ENCODE results near the gene CHD9NB. TPM values are rescaled to one million over a fixed set of nuclear protein-coding genes. Genes with fewer than 3 reads are reported as not detected.

CHD9NB gene
- total and polyA plus RNA-seq, 2 experiments from 2014 or later: 0.20 to 0.22 TPM

DNA sequence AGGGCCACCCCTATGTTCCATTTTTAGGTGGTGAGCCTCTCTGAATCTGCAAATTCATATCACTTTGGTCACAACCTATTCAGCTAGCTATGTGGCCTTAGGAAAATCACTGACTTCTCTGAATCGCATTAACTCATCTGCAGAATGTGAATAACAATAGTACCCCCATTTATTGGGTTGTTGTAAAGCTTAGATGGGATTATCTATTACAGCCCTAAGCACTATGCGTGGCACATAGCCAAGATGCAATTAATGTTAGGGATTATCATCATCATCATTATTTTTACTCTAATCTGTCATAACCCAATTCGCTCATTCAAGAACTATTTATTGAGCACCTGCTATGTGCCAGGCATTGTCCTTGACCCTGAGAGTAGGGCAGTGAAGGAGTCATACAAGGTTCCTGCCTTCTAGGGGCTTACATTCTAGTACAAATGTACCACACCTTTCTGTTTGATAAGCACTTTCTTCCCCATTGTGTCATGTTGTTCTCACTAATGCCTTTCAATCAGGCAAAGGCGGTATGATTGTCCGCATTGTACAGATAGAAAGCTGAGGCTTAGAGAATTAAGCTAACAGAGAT is 40.6 kb upstream of the CHD9NB start:
- Histone ChIP-seq H3K9ac (no peak overlapping the region), H3F3A (ENCODE audit: insufficient read depth) (peaks cover 36% of the 10 kb centered on the region), H3K4me1 (ENCODE audit: insufficient read depth) (peaks cover 36% of the 10 kb centered on the region), H2AFZ (no peak overlapping the region), H3K36me3 (ENCODE audit: low read depth) (no peaks in the 10 kb centered on the region), H3K9me3 (ENCODE audit: low read depth) (no peaks in the 10 kb centered on the region), H3K4me3 (no peak overlapping the region), H3K79me2 (ENCODE audit: insufficient read depth) (peaks cover 73% of the 10 kb centered on the region), H3K9me2 (ENCODE audit: insufficient read depth) (no peaks in the 10 kb centered on the region), H3K4me2 (ENCODE audit: unreplicated experiment) (no peak overlapping the region), H4K20me1 (ENCODE audit: insufficient read depth) (no peaks in the 10 kb centered on the region), H3K27me3 (replicated peaks; ENCODE audit: insufficient read depth) (no peaks in the 10 kb centered on the region), H3K27ac (no peak overlapping the region)
- DNase-seq: no peak
- in situ Hi-C loops (cut with MboI): no loop called here
- 93 to 97% methylated on average over 5 of the region's 5 CpGs for WGBS, 2 experiments (ENCODE audit: low coverage in 1 of 2, low lambda C conversion rate in 2 of 2, missing lambda C conversion rate in 2 of 2)
- TF ChIP-seq EZH2 (IDR thresholded peaks at IDR 0.05; ENCODE audit: insufficient read depth, poor library complexity, severe bottlenecking): no peak
- TF ChIP-seq EZH2phosphoT487 (IDR thresholded peaks at IDR 0.05; ENCODE audit: insufficient read depth, low read depth): no peak

DNA sequence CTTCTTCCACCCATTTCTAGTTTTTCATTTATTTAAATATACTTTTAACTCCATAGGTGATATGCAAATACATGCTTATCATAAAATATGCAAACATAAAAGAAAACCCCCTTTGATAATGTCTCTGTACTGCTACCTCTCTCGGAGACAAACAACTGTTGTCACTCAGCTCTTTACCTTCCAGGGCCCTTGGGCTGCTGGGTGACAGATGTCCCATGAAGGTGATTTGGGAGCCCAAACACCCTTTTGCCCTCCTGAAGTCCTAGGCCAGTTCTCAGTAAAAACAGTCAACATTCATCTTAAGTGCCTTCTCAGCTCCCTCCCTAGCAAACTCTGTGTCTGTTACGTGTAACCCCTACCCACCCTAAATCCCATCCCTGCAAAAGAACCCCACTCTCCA is 39.6 kb upstream of the CHD9NB start:
- H3K36me3 ChIP-seq (ENCODE audit: low read depth): no peaks in the 10 kb centered on the region
- no peaks in the 10 kb centered on the region for H3K9me2 ChIP-seq (ENCODE audit: insufficient read depth)
- in situ Hi-C loops (cut with MboI): no loop called here
- WGBS, 2 experiments (ENCODE audit: low coverage in 1 of 2, low lambda C conversion rate in 2 of 2, missing lambda C conversion rate in 2 of 2): 53 to 59% methylated on average over 2 of the region's 2 CpGs
- H2AFZ ChIP-seq: no peak overlapping the region
- H3K4me1 ChIP-seq (ENCODE audit: insufficient read depth): peaks cover 33% of the 10 kb centered on the region
- H3K9me3 ChIP-seq (ENCODE audit: low read depth): no peaks in the 10 kb centered on the region
- DNase-seq: no peak
- peak overlapping the region; percentile 59 for H3K4me3 ChIP-seq
- peak overlapping the region; percentile 76 for H3K9ac ChIP-seq
- H3K27ac ChIP-seq: peak overlapping the region; percentile 94
- H3K4me2 ChIP-seq (ENCODE audit: unreplicated experiment): peak overlapping the region; percentile 83
- peaks cover 68% of the 10 kb centered on the region for H3K79me2 ChIP-seq (ENCODE audit: insufficient read depth)
- H3F3A ChIP-seq (ENCODE audit: insufficient read depth): peaks cover 32% of the 10 kb centered on the region
- no peak for TF ChIP-seq EZH2phosphoT487 (IDR thresholded peaks at IDR 0.05; ENCODE audit: insufficient read depth, low read depth)
- no peak for TF ChIP-seq EZH2 (IDR thresholded peaks at IDR 0.05; ENCODE audit: insufficient read depth, poor library complexity, severe bottlenecking)
- no peaks in the 10 kb centered on the region for H4K20me1 ChIP-seq (ENCODE audit: insufficient read depth)
- no peaks in the 10 kb centered on the region for H3K27me3 ChIP-seq (replicated peaks; ENCODE audit: insufficient read depth)

DNA sequence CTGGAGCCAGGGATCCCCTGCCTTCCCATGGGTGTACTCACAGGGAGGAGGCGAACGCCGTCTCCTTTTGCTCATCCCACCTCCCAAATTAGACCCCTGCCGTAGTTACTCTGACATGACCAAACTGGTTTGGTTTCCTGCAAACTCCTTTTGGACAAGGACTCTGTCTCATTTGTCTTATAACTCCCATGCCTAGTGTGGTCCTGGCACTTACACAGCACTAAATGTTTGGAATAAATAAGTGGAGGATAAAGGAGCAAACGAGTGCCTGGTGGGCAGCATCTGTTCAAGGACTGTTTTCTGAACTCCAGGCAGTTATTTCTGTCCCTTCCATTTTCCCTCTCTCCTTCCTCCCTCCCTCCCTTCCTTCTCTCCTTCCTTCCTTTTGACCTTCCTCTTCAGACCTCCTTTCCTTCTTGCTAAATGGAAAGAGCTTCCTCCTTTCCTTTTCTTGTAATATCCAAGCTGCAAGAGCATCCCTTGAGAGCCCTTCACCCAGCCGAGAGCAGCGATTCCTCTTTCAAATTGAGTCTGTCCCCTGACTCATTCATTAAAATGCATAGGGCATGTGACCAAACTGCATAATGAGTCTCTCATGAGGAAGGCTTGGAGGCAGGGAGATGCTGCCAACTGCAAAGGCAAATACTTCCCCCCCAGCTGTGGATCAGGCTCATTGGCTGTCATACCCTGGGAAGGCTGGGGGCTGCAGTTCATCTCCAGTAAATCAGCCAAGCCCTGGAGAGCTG is 38.9 kb upstream of the CHD9NB start:
- H2AFZ ChIP-seq: no peak overlapping the region; the same call in 1 of the 2 replicates
- H3K36me3 ChIP-seq (ENCODE audit: low read depth): no peaks in the 10 kb centered on the region
- no peaks in the 10 kb centered on the region for H4K20me1 ChIP-seq (ENCODE audit: insufficient read depth)
- H3K4me1 ChIP-seq (ENCODE audit: insufficient read depth): peaks cover 39% of the 10 kb centered on the region
- in situ Hi-C loops (cut with MboI): no loop called here
- no peaks in the 10 kb centered on the region for H3K9me3 ChIP-seq (ENCODE audit: low read depth)
- H3K4me3 ChIP-seq: peak overlapping the region; percentile 59
- TF ChIP-seq EZH2phosphoT487 (IDR thresholded peaks at IDR 0.05; ENCODE audit: insufficient read depth, low read depth) (no peak), EZH2 (IDR thresholded peaks at IDR 0.05; ENCODE audit: insufficient read depth, poor library complexity, severe bottlenecking) (no peak)
- no peaks in the 10 kb centered on the region for H3K27me3 ChIP-seq (replicated peaks; ENCODE audit: insufficient read depth)
- peak overlapping the region; percentile 83 for H3K4me2 ChIP-seq (ENCODE audit: unreplicated experiment)
- whole genome bisulfite sequencing, 2 experiments (ENCODE audit: low coverage in 1 of 2, low lambda C conversion rate in 2 of 2, missing lambda C conversion rate in 2 of 2): 0% methylated on average over 7 of the region's 7 CpGs
- peaks cover 61% of the 10 kb centered on the region for H3K79me2 ChIP-seq (ENCODE audit: insufficient read depth)
- peaks cover 36% of the 10 kb centered on the region for H3F3A ChIP-seq (ENCODE audit: insufficient read depth)
- no peaks in the 10 kb centered on the region for H3K9me2 ChIP-seq (ENCODE audit: insufficient read depth)
- peak overlapping the region; percentile 94 for H3K27ac ChIP-seq
- H3K9ac ChIP-seq: peak overlapping the region; percentile 76
- peak; percentile 95 for DNase-seq

DNA sequence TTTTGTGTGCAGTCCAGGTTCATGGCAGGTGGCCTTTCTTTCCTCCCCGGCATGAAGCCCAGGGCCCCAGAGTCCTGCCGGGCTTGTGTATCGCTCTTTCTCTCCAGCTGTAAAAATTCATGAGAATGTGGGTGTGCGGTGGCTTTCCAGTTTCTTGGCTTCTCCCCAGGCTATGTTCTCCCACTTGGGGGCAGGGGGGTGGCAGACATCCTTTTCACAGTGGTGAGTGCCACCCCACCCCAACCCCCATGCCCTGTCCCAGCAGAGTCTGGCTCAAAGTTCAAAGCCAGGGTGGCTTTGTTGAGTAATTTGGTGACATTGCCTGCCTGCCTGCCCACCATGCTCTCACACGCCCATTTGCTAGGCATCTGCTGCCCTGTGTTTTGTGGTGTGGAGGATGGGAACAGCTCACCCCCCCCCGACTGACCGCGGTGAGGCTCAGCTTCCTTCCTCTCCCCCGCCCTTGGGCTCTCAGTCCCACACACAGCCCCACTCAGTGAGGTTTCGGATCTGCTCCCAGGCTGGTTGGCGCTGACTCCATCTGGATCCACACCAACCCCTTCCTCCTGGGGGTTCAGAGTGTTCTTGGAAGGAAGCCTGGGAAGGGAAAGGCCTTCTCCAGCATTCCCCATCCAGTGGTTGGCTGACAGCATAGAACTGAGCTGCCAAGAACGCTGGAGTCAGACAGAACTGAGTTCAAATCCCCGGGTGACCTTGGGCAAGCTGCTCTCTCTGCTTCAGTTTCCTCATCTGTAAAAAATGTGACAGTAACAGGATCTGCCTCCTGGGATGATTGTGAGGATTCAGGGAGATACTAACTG is 38.1 kb upstream of the CHD9NB start:
- no peaks in the 10 kb centered on the region for H4K20me1 ChIP-seq (ENCODE audit: insufficient read depth)
- H3K4me2 ChIP-seq (ENCODE audit: unreplicated experiment): peak overlapping the region; percentile 83
- no peaks in the 10 kb centered on the region for H3K27me3 ChIP-seq (replicated peaks; ENCODE audit: insufficient read depth)
- DNase-seq: peak; percentile 97
- no peak overlapping the region for H2AFZ ChIP-seq
- peak overlapping the region; percentile 94 for H3K27ac ChIP-seq
- in situ Hi-C loops (cut with MboI): no loop called here
- TF ChIP-seq EZH2phosphoT487 (IDR thresholded peaks at IDR 0.05; ENCODE audit: insufficient read depth, low read depth): no peak
- TF ChIP-seq EZH2 (IDR thresholded peaks at IDR 0.05; ENCODE audit: insufficient read depth, poor library complexity, severe bottlenecking): no peak
- H3K9me3 ChIP-seq (ENCODE audit: low read depth): no peaks in the 10 kb centered on the region
- peak overlapping the region; percentile 76 for H3K9ac ChIP-seq
- no peaks in the 10 kb centered on the region for H3K9me2 ChIP-seq (ENCODE audit: insufficient read depth)
- H3K36me3 ChIP-seq (ENCODE audit: low read depth): no peaks in the 10 kb centered on the region
- peaks cover 53% of the 10 kb centered on the region for H3K79me2 ChIP-seq (ENCODE audit: insufficient read depth)
- 0 to 2% methylated on average over 9 to 13 of the region's 13 CpGs for WGBS, 2 experiments (ENCODE audit: low coverage in 1 of 2, low lambda C conversion rate in 2 of 2, missing lambda C conversion rate in 2 of 2)
- H3K4me1 ChIP-seq (ENCODE audit: insufficient read depth): peaks cover 46% of the 10 kb centered on the region
- peak overlapping the region; percentile 59 for H3K4me3 ChIP-seq
- peaks cover 43% of the 10 kb centered on the region for H3F3A ChIP-seq (ENCODE audit: insufficient read depth)
